Loucy (cell line): ENCODE measurements around the gene TFPI.

Experiments
- H2AFZ ChIP-seq: fragments of 200-600 bp; sonication (generic); 2 replicates; pipeline ENCODE4 v1.6.0; 2016; ENCODE audit warnings: antibody characterized with exemption, mild to moderate bottlenecking, low read length, moderate library complexity
- H3F3A ChIP-seq: fragments of 200-600 bp; 2 replicates; pipeline ENCODE4 v1.6.0; 2016; ENCODE audit warnings: antibody characterized with exemption, low read depth, mild to moderate bottlenecking
- H3K27me3 ChIP-seq: fragments of 200-600 bp; sonication (generic); 2 replicates; pipeline ENCODE4 v1.6.1; 2014; ENCODE audit warnings: low read length, mild to moderate bottlenecking; ENCODE audit not compliant: insufficient read depth, poor library complexity, severe bottlenecking
- H3K36me3 ChIP-seq: fragments of 200-600 bp; sonication (generic); 2 replicates; pipeline ENCODE4 v1.6.1; 2016; ENCODE audit warnings: low read length; ENCODE audit not compliant: insufficient read depth
- H3K4me1 ChIP-seq: fragments of 200-600 bp; sonication (generic); 2 replicates; pipeline ENCODE4 v1.5.1; 2014; ENCODE audit warnings: low read length, mild to moderate bottlenecking; ENCODE audit not compliant: insufficient read depth, poor library complexity, severe bottlenecking
- H3K4me2 ChIP-seq: fragments of 200-600 bp; sonication (generic); 2 replicates; pipeline ENCODE4 v1.6.0; 2014; ENCODE audit warnings: antibody characterized with exemption, low read length, low read depth, mild to moderate bottlenecking; ENCODE audit not compliant: poor library complexity, severe bottlenecking
- H3K4me3 ChIP-seq: fragments of 200-600 bp; sonication (generic); 2 replicates; pipeline ENCODE4 v1.5.1; 2014; ENCODE audit warnings: low read length, mild to moderate bottlenecking, mixed read lengths; ENCODE audit not compliant: poor library complexity, severe bottlenecking
- H3K79me2 ChIP-seq: fragments of 200-600 bp; sonication (generic); 2 replicates; pipeline ENCODE4 v1.6.1; 2014; ENCODE audit warnings: low read length; ENCODE audit not compliant: insufficient read depth
- H3K9ac ChIP-seq: fragments of 200-600 bp; sonication (generic); 2 replicates; pipeline ENCODE4 v1.6.0; 2014; ENCODE audit warnings: mild to moderate bottlenecking, low read depth, low read length, moderate library complexity; ENCODE audit not compliant: poor library complexity, severe bottlenecking
- H3K9me2 ChIP-seq: fragments of 200-600 bp; sonication (generic); replicated peaks from 2 replicates; pipeline ENCODE4 v1.6.1; 2016; ENCODE audit warnings: low read depth, low read length, mixed read lengths
- H3K9me3 ChIP-seq: fragments of 200-600 bp; sonication (generic); 2 replicates; pipeline ENCODE4 v1.6.1; 2014; ENCODE audit warnings: mild to moderate bottlenecking, antibody characterized with exemption, low read length, low read depth; ENCODE audit not compliant: insufficient read depth
- H4K20me1 ChIP-seq: fragments of 200-600 bp; sonication (generic); 2 replicates; pipeline ENCODE4 v1.6.0; 2014; ENCODE audit warnings: antibody characterized with exemption, low read length, mild to moderate bottlenecking; ENCODE audit not compliant: insufficient read depth, poor library complexity, severe bottlenecking
- CTCF ChIP-seq: fragments of 200-600 bp; sonication (generic); conservative IDR thresholded peaks from 2 replicates; pipeline ENCODE4 v1.5.1; 2014; ENCODE audit warnings: mild to moderate bottlenecking, antibody characterized with exemption, low read length
- EZH2phosphoT487 ChIP-seq: fragments of 200-600 bp; IDR thresholded peaks from 2 replicates; pipeline ENCODE4 v1.6.1; 2018; ENCODE audit warnings: antibody characterized with exemption, mild to moderate bottlenecking, moderate library complexity, borderline replicate concordance

Gene TFPI

GRCh38 chr2:187478719-187479118 lies 75.5 kb downstream of the TFPI start:
- H3K36me3 ChIP-seq, result no peaks in the 10 kb centered on the region
- H2AFZ ChIP-seq, result no peak overlapping the region
- no peaks in the 10 kb centered on the region for H3K79me2 ChIP-seq
- H3K4me3 ChIP-seq, result no peak overlapping the region
- no peaks in the 10 kb centered on the region for H3K9me2 ChIP-seq
- no peaks in the 10 kb centered on the region for H3K9me3 ChIP-seq
- no peak overlapping the region for H3K9ac ChIP-seq
- H4K20me1 ChIP-seq, result no peaks in the 10 kb centered on the region
- H3F3A ChIP-seq, result no peaks in the 10 kb centered on the region
- H3K4me2 ChIP-seq, result no peak overlapping the region
- no peaks in the 10 kb centered on the region for H3K4me1 ChIP-seq
- TF ChIP-seq CTCF (no peak), EZH2phosphoT487 (no peak)
- no peaks in the 10 kb centered on the region for H3K27me3 ChIP-seq

- Histone ChIP-seq H3K9me2 (no peaks in the 10 kb centered on the region), H3K4me1 (no peaks in the 10 kb centered on the region), H2AFZ (no peak overlapping the region), H3K4me3 (no peak overlapping the region), H3F3A (no peaks in the 10 kb centered on the region), H3K36me3 (no peaks in the 10 kb centered on the region), H3K4me2 (no peak overlapping the region), H3K9me3 (no peaks in the 10 kb centered on the region), H3K79me2 (no peaks in the 10 kb centered on the region), H3K27me3 (no peaks in the 10 kb centered on the region), H3K9ac (no peak overlapping the region), H4K20me1 (no peaks in the 10 kb centered on the region)
- TF ChIP-seq CTCF (no peak), EZH2phosphoT487 (no peak)
These were observed 77.2 kb downstream of the TFPI start for GRCh38 chr2:187477051-187477450.

GRCh38 chr2:187475499-187476248 lies 78.6 kb downstream of the TFPI start:
- Histone ChIP-seq H3K4me1 (no peaks in the 10 kb centered on the region), H3K79me2 (no peaks in the 10 kb centered on the region), H3K4me2 (no peak overlapping the region)

More at GRCh38 chr2:187475499-187476248, 78.6 kb downstream of the TFPI start:
- Histone ChIP-seq H3K9ac (no peak overlapping the region), H3F3A (no peaks in the 10 kb centered on the region), H3K9me3 (no peaks in the 10 kb centered on the region), H3K9me2 (no peaks in the 10 kb centered on the region), H3K36me3 (no peaks in the 10 kb centered on the region), H3K27me3 (no peaks in the 10 kb centered on the region), H4K20me1 (no peaks in the 10 kb centered on the region), H3K4me3 (no peak overlapping the region), H2AFZ (no peak overlapping the region)
- TF ChIP-seq CTCF, result no peak
- TF ChIP-seq EZH2phosphoT487, result no peak
